Ovary (tissue), 9 donors: Measurements from ENCODE around the gene GOLGA7B. TPM values are rescaled to one million over a fixed set of nuclear protein-coding genes. Genes with fewer than 3 reads are reported as not detected.
"Not testable (repeated sequence)": the region's sequence is repeated elsewhere in the genome, so short reads cannot be mapped to it uniquely, and the experiment has no call there.

Source experiments
- DNase-seq, 5 donors: peaks; one replicate each; pipeline ENCODE4 v3.0.0-alpha.2; 2019 to 2020
- H3K27ac ChIP-seq, 2 donors: fragments of 200-600 bp; one replicate each; pipeline versions ENCODE4 v1.5.1 to v1.8.0; 2019 to 2022
- H3K27me3 ChIP-seq: fragments of 200-600 bp; one replicate; pipeline ENCODE4 v1.8.0; 2022
- H3K36me3 ChIP-seq: fragments of 200-600 bp; sonication (generic); one replicate; pipeline ENCODE4 v1.5.1; 2019
- H3K4me1 ChIP-seq: one replicate; pipeline ENCODE4 v1.8.1; 2013; ENCODE audit warnings: mild to moderate bottlenecking, moderate library complexity; ENCODE audit not compliant: insufficient read depth
- H3K4me3 ChIP-seq: fragments of 200-600 bp; sonication (generic); one replicate; pipeline ENCODE4 v1.5.1; 2017
- H3K9me3 ChIP-seq, 2 donors: fragments of 200-600 bp in 1 of 2; sonication (generic) in 1 of 2; one replicate each; pipeline versions ENCODE4 v1.5.1 to v1.8.1; 2013 to 2019; ENCODE audit warnings: mild to moderate bottlenecking in 1 of 2, moderate library complexity in 1 of 2
- CTCF ChIP-seq, 3 donors: fragments of 450-650 bp in 2 of 3; fragments of 200-600 bp in 1 of 3; IDR thresholded peaks; one replicate each; pipeline versions ENCODE4 v1.5.1 to v1.8.0; 2016 to 2022; ENCODE audit warnings: antibody characterized with exemption in 3 of 3, mild to moderate bottlenecking in 1 of 3
- EP300 ChIP-seq: sonication (generic); formaldehyde crosslinking; IDR thresholded peaks from one replicate; pipeline ENCODE4 v1.6.1; 2017; ENCODE audit warnings: antibody characterized with exemption
- POLR2A ChIP-seq: fragments of 450-650 bp; IDR thresholded peaks from one replicate; pipeline ENCODE4 v1.6.1; 2017; ENCODE audit warnings: antibody characterized with exemption, mild to moderate bottlenecking, moderate library complexity
- WGBS, 3 donors: extraction: QIAGEN DNeasy Blood & Tissue Kit in 1 of 3; methylation state at CpG; one replicate each; pipeline versions ENCODE4 v1.1.5 to v1.1.7; 2013 to 2017; 5-methylcytosine and 5-hydroxymethylcytosine counted together
- intact Hi-C, 4 donors: fragments of 100-400 bp; cut with DNase I; formaldehyde crosslinking; loops; one replicate each; pipeline versions ENCODE4 v1.11.0 to v1.15.1; 2022 to 2023
- polyA plus RNA-seq, 2 donors: library from polyadenylated mRNA; stranded (reverse); fragments of 200-250 nt in 1 of 2; fragments of 350-450 nt in 1 of 2; fragmentation: Illumina TruSeq in 1 of 2; extraction: RNeasy Lipid Tissue Mini Kit (QIAGEN cat#74804) in 1 of 2; gene quantifications; one replicate each; pipeline ENCODE4 v1.2.3, GENCODE V29; 2013 to 2014
- total RNA-seq, 7 donors: library from RNA; depleted of rRNA in 2 of 7; stranded (reverse); fragments of >200 nt in 2 of 7; fragmentation: NEBNext Ultra II Directional in 3 of 7; extraction: Animal tissue kit (Norgen Biotek cat#: 25700) in 3 of 7; gene quantifications; one replicate each; pipeline versions ENCODE4 v1.1.0 to v1.2.4, GENCODE V29; 2016 to 2023
- donor health status: DM: no; HTN: no; CAD: no; lungs with moderate emphysema.
- donor health status: DM: no; HTN: no; CAD: no.
- donor health status: Bipolar disorder and iron deficiency.
- donor health status: DM: yes; HTN: yes; CAD: no.
- donor health status: DM: no; HTN: no; CAD: no.
- donor health status: DM: yes; HTN: yes; CAD: no.

Gene GOLGA7B
- total and polyA plus RNA-seq, 9 donors, result under 0.01 to 0.30 (median 0.05) TPM; not detected in 2

DNA sequence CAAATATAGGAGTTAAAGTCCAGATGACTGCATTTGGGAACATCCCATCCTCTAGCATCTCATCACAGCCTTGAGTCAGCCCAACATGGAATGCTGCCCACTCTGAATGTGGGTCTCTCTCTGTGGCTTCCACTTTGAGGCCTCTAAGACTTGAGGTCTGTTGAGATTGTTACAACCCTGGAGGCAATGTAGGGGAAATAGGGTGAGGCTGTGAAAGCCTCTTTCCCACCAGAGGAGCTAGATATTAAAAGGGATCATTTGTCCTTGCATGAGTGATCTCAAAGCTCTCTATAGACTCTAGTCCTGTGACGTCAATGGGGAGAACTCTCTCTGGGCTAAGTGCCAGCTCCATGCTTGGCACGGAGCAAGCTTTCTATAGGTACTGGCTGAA is 6.4 kb upstream of the GOLGA7B start:
- Histone ChIP-seq H3K27me3 (no peaks in the 10 kb centered on the region), H3K4me3 (no peak overlapping the region), H3K27ac (no peak overlapping the region), H3K4me1 (no peaks in the 10 kb centered on the region), H3K9me3 (no peaks in the 10 kb centered on the region), H3K36me3 (no peaks in the 10 kb centered on the region)
- DNase-seq, result no peak
- TF ChIP-seq POLR2A (no peak), CTCF (IDR thresholded peaks at IDR 0.05) (no peak), EP300 (no peak)
- 43 to 63% (median 55%) methylated on average over 2 of the region's 2 CpGs for WGBS, 3 donors
- intact Hi-C loops, result no loop called here

GRCh38 chr10:97843972-97844371 is 5.7 kb upstream of the GOLGA7B start:
- H3K36me3 ChIP-seq, H3K9me3 ChIP-seq, H3K4me3 ChIP-seq, H3K27ac ChIP-seq, intact Hi-C loops, H3K4me1 ChIP-seq, H3K27me3 ChIP-seq, DNase-seq: not testable (repeated sequence)
- WGBS, 3 donors, result 83 to 95% (median 94%) methylated on average over 1 to 2 of the region's 2 CpGs

DNA sequence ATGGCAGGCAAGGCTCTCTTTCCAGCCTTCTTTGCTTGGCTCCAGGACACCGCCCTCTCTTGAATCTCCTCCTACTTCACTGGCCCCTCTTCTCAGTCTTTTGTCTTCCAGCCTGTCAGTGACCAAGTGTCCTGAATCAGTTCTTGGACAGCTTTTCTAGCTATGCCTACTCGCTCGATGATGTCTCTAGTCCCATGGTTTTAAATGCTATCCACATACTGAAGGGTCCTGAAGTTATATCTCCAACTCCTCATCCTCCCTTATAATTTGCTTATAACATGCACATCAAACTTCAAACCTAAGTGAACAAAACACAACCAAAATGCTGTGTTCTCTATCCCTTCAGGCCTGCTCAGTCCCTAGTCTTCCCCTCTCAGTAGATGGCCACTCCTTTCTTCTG is 5.0 kb upstream of the GOLGA7B start:
- WGBS, 3 donors, result 88 to 93% (median 89%) methylated on average over 3 of the region's 3 CpGs
- H3K27me3 ChIP-seq, result no peaks in the 10 kb centered on the region
- H3K4me3 ChIP-seq, result no peak overlapping the region
- intact Hi-C loops, result no loop called here
- no peak for DNase-seq
- no peak for TF ChIP-seq EP300
- TF ChIP-seq CTCF (IDR thresholded peaks at IDR 0.05), result no peak
- no peak for TF ChIP-seq POLR2A
- no peaks in the 10 kb centered on the region for H3K4me1 ChIP-seq
- H3K27ac ChIP-seq, result no peak overlapping the region
- no peaks in the 10 kb centered on the region for H3K36me3 ChIP-seq
- no peaks in the 10 kb centered on the region for H3K9me3 ChIP-seq

DNA sequence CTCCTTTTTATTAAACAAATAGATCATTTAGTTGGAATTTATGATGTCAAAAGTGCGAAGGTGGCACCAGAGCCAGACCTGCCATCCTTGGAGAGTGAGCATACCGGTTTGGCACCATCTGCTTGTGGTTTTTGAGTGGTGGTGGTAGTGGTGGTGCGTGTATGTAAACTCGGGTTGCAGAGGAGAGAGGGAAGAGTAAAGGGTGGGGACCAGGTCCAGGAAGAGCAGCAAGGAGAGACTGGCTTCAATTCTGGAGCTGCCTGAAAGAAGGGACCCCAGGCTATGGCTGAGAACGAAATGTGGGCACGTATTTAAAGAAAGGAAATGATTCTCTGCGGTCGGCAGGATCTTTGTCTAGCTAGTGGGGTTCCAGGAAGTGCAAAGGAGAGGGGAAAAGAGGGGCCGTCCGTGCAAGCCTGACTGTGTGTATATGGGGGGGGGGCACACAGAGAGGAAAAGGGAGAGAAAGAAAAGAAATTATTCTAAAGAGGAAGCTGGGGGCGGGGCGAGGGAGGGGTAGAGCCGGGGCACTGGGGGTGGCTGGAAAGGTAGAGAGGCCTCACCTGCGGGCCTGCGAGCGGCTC is 448 bp upstream of the GOLGA7B start:
- Histone ChIP-seq H3K27me3 (no peaks in the 10 kb centered on the region), H3K4me1 (no peaks in the 10 kb centered on the region), H3K4me3 (peak overlapping the region; percentile 37), H3K36me3 (no peaks in the 10 kb centered on the region), H3K9me3 (no peaks in the 10 kb centered on the region), H3K27ac (no peak overlapping the region)
- WGBS, 3 donors, result 8 to 9% (median 9%) methylated on average over 16 of the region's 16 CpGs
- TF ChIP-seq CTCF (IDR thresholded peaks at IDR 0.05), result no peak
- TF ChIP-seq POLR2A, result no peak
- TF ChIP-seq EP300, result no peak
- intact Hi-C loops, result no loop called here
- no peak for DNase-seq

DNA sequence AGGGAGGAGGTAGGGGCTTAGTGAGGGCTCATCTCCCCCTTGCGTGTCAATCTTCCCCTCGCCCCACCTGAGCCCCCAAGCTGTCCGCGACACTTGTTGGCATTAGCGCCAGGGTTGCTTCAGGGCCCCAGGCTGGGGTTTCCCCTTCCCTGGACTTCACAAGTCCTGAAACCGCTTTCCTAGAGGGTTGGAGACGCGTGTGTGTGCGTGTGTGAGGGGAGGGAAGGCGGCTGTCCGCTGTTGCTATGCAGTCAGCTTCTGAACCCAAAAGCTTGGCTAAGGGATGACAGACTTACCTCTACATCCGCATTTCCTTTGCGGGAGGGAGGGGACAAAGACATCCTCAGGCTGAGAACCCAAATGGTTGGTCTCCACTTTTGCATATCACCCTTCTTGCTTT is 803 bp downstream of the GOLGA7B start:
- Histone ChIP-seq H3K27me3 (no peaks in the 10 kb centered on the region), H3K4me3 (no peak overlapping the region), H3K9me3 (no peaks in the 10 kb centered on the region), H3K4me1 (no peaks in the 10 kb centered on the region), H3K36me3 (no peaks in the 10 kb centered on the region), H3K27ac (no peak overlapping the region)
- intact Hi-C loops, result no loop called here
- 11 to 14% (median 13%) methylated on average over 10 to 13 of the region's 13 CpGs for WGBS, 3 donors
- no peak for DNase-seq
- no peak for TF ChIP-seq POLR2A
- TF ChIP-seq CTCF (IDR thresholded peaks at IDR 0.05), result no peak
- TF ChIP-seq EP300, result no peak
